ENCODE data around the gene EMP1. TPM values are rescaled to one million over a fixed set of nuclear protein-coding genes. Genes with fewer than 3 reads are reported as not detected.

Gene EMP1
- 0.07 TPM in 1 of 2 replicates, not detected in the other for total RNA-seq (2014; rRNA removed; shearing (Covaris generic))
- polyA plus RNA-seq (2016; fragmentation: Nextera tagmentation; extraction: Ambion mirVana) = 0.39 and 1.1 TPM in 2 replicates
- long read RNA-seq = 0 reads

- no peak for DNase-seq (ENCODE audit: low spot score)
- no peaks in the 10 kb centered on the region for H3K79me2 ChIP-seq (replicated peaks; ENCODE audit: insufficient read depth)
- no peaks in the 10 kb centered on the region for H3F3A ChIP-seq (replicated peaks; ENCODE audit: low read depth)
- H4K20me1 ChIP-seq (replicated peaks; ENCODE audit: insufficient read depth) = no peaks in the 10 kb centered on the region
- peaks cover 13% of the 10 kb centered on the region for H3K27me3 Mint-ChIP-seq (ENCODE audit: insufficient read depth, low read depth, poor library complexity)
- H3K36me3 ChIP-seq (ENCODE audit: insufficient read depth) = no peaks in the 10 kb centered on the region
- TF ChIP-seq, protein P1, sequence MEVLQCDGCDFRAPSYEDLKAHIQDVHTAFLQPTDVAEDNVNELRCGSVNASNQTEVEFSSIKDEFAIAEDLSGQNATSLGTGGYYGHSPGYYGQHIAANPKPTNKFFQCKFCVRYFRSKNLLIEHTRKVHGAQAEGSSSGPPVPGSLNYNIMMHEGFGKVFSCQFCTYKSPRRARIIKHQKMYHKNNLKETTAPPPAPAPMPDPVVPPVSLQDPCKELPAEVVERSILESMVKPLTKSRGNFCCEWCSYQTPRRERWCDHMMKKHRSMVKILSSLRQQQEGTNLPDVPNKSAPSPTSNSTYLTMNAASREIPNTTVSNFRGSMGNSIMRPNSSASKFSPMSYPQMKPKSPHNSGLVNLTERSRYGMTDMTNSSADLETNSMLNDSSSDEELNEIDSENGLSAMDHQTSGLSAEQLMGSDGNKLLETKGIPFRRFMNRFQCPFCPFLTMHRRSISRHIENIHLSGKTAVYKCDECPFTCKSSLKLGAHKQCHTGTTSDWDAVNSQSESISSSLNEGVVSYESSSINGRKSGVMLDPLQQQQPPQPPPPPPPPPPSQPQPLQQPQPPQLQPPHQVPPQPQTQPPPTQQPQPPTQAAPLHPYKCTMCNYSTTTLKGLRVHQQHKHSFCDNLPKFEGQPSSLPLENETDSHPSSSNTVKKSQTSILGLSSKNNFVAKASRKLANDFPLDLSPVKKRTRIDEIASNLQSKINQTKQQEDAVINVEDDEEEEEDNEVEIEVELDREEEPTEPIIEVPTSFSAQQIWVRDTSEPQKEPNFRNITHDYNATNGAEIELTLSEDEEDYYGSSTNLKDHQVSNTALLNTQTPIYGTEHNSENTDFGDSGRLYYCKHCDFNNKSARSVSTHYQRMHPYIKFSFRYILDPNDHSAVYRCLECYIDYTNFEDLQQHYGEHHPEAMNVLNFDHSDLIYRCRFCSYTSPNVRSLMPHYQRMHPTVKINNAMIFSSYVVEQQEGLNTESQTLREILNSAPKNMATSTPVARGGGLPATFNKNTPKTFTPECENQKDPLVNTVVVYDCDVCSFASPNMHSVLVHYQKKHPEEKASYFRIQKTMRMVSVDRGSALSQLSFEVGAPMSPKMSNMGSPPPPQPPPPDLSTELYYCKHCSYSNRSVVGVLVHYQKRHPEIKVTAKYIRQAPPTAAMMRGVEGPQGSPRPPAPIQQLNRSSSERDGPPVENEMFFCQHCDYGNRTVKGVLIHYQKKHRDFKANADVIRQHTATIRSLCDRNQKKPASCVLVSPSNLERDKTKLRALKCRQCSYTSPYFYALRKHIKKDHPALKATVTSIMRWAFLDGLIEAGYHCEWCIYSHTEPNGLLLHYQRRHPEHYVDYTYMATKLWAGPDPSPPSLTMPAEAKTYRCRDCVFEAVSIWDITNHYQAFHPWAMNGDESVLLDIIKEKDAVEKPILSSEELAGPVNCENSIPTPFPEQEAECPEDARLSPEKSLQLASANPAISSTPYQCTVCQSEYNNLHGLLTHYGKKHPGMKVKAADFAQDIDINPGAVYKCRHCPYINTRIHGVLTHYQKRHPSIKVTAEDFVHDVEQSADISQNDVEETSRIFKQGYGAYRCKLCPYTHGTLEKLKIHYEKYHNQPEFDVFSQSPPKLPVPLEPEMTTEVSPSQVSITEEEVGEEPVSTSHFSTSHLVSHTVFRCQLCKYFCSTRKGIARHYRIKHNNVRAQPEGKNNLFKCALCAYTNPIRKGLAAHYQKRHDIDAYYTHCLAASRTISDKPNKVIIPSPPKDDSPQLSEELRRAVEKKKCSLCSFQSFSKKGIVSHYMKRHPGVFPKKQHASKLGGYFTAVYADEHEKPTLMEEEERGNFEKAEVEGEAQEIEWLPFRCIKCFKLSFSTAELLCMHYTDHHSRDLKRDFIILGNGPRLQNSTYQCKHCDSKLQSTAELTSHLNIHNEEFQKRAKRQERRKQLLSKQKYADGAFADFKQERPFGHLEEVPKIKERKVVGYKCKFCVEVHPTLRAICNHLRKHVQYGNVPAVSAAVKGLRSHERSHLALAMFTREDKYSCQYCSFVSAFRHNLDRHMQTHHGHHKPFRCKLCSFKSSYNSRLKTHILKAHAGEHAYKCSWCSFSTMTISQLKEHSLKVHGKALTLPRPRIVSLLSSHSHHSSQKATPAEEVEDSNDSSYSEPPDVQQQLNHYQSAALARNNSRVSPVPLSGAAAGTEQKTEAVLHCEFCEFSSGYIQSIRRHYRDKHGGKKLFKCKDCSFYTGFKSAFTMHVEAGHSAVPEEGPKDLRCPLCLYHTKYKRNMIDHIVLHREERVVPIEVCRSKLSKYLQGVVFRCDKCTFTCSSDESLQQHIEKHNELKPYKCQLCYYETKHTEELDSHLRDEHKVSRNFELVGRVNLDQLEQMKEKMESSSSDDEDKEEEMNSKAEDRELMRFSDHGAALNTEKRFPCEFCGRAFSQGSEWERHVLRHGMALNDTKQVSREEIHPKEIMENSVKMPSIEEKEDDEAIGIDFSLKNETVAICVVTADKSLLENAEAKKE (CRISPR knock-in tag; IDR thresholded peaks at IDR 0.05) = no peak
- TF ChIP-seq ZNF114 (CRISPR knock-in tag; IDR thresholded peaks at IDR 0.05) = no peak
- no peak for TF ChIP-seq EZH2 (IDR thresholded peaks at IDR 0.05; ENCODE audit: low read depth, unreplicated experiment)
- no peak for TF ChIP-seq POLR2AphosphoS5 (IDR thresholded peaks at IDR 0.05; ENCODE audit: low read depth)
- no peak for TF ChIP-seq REST (IDR thresholded peaks at IDR 0.05; ENCODE audit: unreplicated experiment)
- no peak for TF ChIP-seq STAT1 (IDR thresholded peaks at IDR 0.05; ENCODE audit: unreplicated experiment)
- no peak for TF ChIP-seq EZH2phosphoT487 (IDR thresholded peaks at IDR 0.05; ENCODE audit: unreplicated experiment)
- no peak for TF ChIP-seq CREB1 (CRISPR knock-in tag; IDR thresholded peaks at IDR 0.05; ENCODE audit: low read depth)
- no peak for TF ChIP-seq JUNB (IDR thresholded peaks at IDR 0.05; ENCODE audit: unreplicated experiment)
- no peak for TF ChIP-seq CTCF (conservative IDR thresholded peaks at IDR 0.05; ENCODE audit: low read depth in 2 of 2)
- TF ChIP-seq, protein P2, sequence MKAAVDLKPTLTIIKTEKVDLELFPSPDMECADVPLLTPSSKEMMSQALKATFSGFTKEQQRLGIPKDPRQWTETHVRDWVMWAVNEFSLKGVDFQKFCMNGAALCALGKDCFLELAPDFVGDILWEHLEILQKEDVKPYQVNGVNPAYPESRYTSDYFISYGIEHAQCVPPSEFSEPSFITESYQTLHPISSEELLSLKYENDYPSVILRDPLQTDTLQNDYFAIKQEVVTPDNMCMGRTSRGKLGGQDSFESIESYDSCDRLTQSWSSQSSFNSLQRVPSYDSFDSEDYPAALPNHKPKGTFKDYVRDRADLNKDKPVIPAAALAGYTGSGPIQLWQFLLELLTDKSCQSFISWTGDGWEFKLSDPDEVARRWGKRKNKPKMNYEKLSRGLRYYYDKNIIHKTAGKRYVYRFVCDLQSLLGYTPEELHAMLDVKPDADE (IDR thresholded peaks at IDR 0.05) = no peak
- TF ChIP-seq NANOG (IDR thresholded peaks at IDR 0.05; ENCODE audit: borderline replicate concordance) = no peak
- no peak for TF ChIP-seq ZNF331 (CRISPR knock-in tag; IDR thresholded peaks at IDR 0.05; ENCODE audit: low read depth)
- H3K4me3 ChIP-seq = no peak within 1 kb of the TSS
- ATAC-seq = peak; percentile 68
- 0 out of 2 replicates have a peak within 1 kb of the TSS, but pooled peaks have one; percentile 55 for H3K27ac ChIP-seq (ENCODE audit: low read depth)
- H3K4me1 ChIP-seq (ENCODE audit: insufficient read depth) = peaks cover 33% of the 10 kb centered on the region
- no peaks in the 10 kb centered on the region for H3K9me3 Mint-ChIP-seq
- H3K4me3 Mint-ChIP-seq = no peak within 1 kb of the TSS
- H3K9me2 ChIP-seq (ENCODE audit: insufficient read depth) = peaks cover 4% of the 10 kb centered on the region; the same call in 1 of the 2 replicates
- no peaks in the 10 kb centered on the region for H3K27me3 ChIP-seq (ENCODE audit: insufficient read depth)
- H3K36me3 Mint-ChIP-seq (ENCODE audit: low read depth) = no peaks in the 10 kb centered on the region
- H3K27ac Mint-ChIP-seq = no peak within 1 kb of the TSS
- peaks cover 44% of the 10 kb centered on the region for H3K4me1 Mint-ChIP-seq
- H2AFZ ChIP-seq = peak within 1 kb of the TSS; percentile 70
- no peak within 1 kb of the TSS for H3K4me2 ChIP-seq
Measured at GRCh38 chr12:13196130-13196921, at the start of gene EMP1. Gene EMP1, plus strand, starts transcription at chr12:13196726. Its CDS starts 14,785 bp downstream, at chr12:13211511.

Data from GM23338 (cell line).